Osteoblast (primary cell): ENCODE data around the gene ZNF578. TPM values are rescaled to one million over a fixed set of nuclear protein-coding genes. Genes with fewer than 3 reads are reported as not detected.

Source experiments
- total RNA-seq: library from RNA; depleted of rRNA; stranded (reverse); fragments of >200 nt; gene quantifications from 2 replicates; pipeline ENCODE4 v1.2.3, GENCODE V29; 2012

Gene ZNF578
- total RNA-seq, 1 donor = 2.5 TPM

Other genes with a start within 250 kb of the ZNF578 start
- gene ZNF766, start 184.0 kb upstream of the ZNF578 start, total RNA-seq = 11.2 and 16.5 TPM in 2 replicates
- 9.4 and 10.3 TPM in 2 replicates for gene ZNF480, start 156.4 kb upstream of the ZNF578 start, total RNA-seq
- gene ZNF610, start 117.3 kb upstream of the ZNF578 start, total RNA-seq = 2.9 and 3.3 TPM in 2 replicates
- gene ZNF880, start 83.6 kb upstream of the ZNF578 start, total RNA-seq = 18.5 and 27.1 TPM in 2 replicates
- 26.5 and 32.9 TPM in 2 replicates for gene ZNF528, start 55.7 kb upstream of the ZNF578 start, total RNA-seq
- gene ZNF534, start 24.4 kb upstream of the ZNF578 start, total RNA-seq = not detected in 2 replicates
- 17.0 and 19.7 TPM in 2 replicates for gene ZNF808, start 74.1 kb downstream of the ZNF578 start, total RNA-seq
- gene ZNF701, start 116.7 kb downstream of the ZNF578 start, total RNA-seq = 14.5 and 17.7 TPM in 2 replicates
- gene ZNF83, start 184.8 kb downstream of the ZNF578 start, total RNA-seq = 52.8 and 59.5 TPM in 2 replicates